Measurements from ENCODE around the gene SEMA7A. TPM values are rescaled to one million over a fixed set of nuclear protein-coding genes. Genes with fewer than 3 reads are reported as not detected.
"Not testable (repeated sequence)": the region's sequence is repeated elsewhere in the genome, so short reads cannot be mapped to it uniquely, and the experiment has no call there.

SEMA7A gene, protein sequence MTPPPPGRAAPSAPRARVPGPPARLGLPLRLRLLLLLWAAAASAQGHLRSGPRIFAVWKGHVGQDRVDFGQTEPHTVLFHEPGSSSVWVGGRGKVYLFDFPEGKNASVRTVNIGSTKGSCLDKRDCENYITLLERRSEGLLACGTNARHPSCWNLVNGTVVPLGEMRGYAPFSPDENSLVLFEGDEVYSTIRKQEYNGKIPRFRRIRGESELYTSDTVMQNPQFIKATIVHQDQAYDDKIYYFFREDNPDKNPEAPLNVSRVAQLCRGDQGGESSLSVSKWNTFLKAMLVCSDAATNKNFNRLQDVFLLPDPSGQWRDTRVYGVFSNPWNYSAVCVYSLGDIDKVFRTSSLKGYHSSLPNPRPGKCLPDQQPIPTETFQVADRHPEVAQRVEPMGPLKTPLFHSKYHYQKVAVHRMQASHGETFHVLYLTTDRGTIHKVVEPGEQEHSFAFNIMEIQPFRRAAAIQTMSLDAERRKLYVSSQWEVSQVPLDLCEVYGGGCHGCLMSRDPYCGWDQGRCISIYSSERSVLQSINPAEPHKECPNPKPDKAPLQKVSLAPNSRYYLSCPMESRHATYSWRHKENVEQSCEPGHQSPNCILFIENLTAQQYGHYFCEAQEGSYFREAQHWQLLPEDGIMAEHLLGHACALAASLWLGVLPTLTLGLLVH
- 1 to 10 TPM in 1 of 3 donors, under 1 TPM in 2; 0.80 to 1.3 (median 0.88) TPM for total RNA-seq

DNA sequence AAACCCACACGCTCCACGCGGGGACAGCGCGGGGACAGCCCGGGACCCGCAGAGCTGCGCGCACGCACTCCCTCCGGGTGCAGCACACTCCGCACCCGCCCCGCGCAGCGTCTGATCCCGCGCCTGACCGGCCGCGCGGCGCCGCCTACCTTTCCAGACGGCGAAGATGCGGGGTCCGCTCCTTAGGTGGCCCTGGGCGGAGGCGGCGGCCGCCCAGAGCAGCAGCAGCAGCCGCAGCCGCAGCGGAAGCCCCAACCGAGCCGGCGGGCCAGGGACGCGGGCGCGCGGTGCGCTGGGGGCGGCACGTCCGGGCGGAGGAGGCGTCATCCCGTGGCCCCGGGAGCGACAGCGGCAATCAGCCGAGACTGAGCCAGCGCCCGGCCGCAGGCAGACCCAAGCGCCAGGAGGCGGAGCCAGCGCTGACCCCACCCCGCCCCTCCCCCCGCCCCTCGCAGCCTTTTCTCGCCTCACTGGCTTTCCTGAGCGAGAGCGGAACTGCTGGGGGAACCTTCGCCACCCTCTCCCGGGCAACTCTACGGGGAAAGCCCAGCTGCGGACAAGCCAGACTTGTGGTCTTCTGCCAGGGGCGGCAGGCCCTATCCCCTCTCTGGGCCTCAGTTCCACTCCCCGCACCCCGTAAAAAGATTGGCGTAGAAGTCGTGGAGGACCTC lies at the start of gene SEMA7A:
Gene SEMA7A, minus strand, starts transcription at position 367 of the 671 bp plus-strand sequence. Its CDS starts 40 bp downstream, at position 327.
- H3K27me3 ChIP-seq: peaks cover 3 to 9% of the 10 kb centered on the region in 2 donors
- peak within 1 kb of the TSS; percentile 57 to 70 (median 69) for H3K4me3 ChIP-seq
- TF ChIP-seq POLR2AphosphoS5 (IDR thresholded peaks at IDR 0.05) (no peak), POLR2A (IDR thresholded peaks at IDR 0.05) (no peak)
- TF ChIP-seq, protein P1, sequence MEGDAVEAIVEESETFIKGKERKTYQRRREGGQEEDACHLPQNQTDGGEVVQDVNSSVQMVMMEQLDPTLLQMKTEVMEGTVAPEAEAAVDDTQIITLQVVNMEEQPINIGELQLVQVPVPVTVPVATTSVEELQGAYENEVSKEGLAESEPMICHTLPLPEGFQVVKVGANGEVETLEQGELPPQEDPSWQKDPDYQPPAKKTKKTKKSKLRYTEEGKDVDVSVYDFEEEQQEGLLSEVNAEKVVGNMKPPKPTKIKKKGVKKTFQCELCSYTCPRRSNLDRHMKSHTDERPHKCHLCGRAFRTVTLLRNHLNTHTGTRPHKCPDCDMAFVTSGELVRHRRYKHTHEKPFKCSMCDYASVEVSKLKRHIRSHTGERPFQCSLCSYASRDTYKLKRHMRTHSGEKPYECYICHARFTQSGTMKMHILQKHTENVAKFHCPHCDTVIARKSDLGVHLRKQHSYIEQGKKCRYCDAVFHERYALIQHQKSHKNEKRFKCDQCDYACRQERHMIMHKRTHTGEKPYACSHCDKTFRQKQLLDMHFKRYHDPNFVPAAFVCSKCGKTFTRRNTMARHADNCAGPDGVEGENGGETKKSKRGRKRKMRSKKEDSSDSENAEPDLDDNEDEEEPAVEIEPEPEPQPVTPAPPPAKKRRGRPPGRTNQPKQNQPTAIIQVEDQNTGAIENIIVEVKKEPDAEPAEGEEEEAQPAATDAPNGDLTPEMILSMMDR (IDR thresholded peaks at IDR 0.05): no peak
- peak in 1 of 2 donors; percentile 54 for DNase-seq (ENCODE audit: low spot score in 2 of 2)
- H3K27ac ChIP-seq: peak within 1 kb of the TSS; percentile 35 to 49
- intact Hi-C loops (cut with DNase I; ENCODE audit: low total_unique reads): no loop called here
- H3K9me3 ChIP-seq: no peaks in the 10 kb centered on the region
- no peaks in the 10 kb centered on the region for H3K36me3 ChIP-seq
- H3K4me1 ChIP-seq: peaks cover 4 to 8% of the 10 kb centered on the region in 2 donors

DNA sequence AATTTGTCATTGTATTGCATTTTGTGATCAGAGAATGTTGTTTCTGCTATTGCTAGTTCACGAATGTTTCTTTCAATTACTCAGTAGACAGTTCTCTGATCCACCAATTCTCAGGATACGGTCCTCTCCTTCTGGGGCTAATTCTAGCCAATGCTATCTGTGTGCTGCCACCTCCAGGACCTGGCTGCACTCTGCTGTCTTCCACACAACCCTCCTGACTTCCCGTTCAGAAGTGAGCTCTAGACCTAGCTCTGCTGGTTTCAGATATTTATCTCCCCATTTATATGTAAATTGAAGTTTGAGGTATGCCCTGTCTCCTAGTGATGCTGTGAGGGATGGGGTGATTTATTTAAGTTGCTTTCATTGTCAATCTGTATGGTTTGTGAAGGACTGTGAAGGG lies 48.9 kb upstream of the SEMA7A start:
- Histone ChIP-seq H3K9me3 (no peaks in the 10 kb centered on the region), H3K27ac (no peak overlapping the region), H3K4me1 (no peaks in the 10 kb centered on the region), H3K4me3 (no peak overlapping the region), H3K27me3 (no peaks in the 10 kb centered on the region), H3K36me3 (no peaks in the 10 kb centered on the region)
- TF ChIP-seq, protein P1 (IDR thresholded peaks at IDR 0.05): no peak
- TF ChIP-seq POLR2A (IDR thresholded peaks at IDR 0.05) (no peak), POLR2AphosphoS5 (IDR thresholded peaks at IDR 0.05) (no peak)
- intact Hi-C loops (cut with DNase I; ENCODE audit: low total_unique reads): no loop called here
- DNase-seq (ENCODE audit: low spot score in 2 of 2): no peak

DNA sequence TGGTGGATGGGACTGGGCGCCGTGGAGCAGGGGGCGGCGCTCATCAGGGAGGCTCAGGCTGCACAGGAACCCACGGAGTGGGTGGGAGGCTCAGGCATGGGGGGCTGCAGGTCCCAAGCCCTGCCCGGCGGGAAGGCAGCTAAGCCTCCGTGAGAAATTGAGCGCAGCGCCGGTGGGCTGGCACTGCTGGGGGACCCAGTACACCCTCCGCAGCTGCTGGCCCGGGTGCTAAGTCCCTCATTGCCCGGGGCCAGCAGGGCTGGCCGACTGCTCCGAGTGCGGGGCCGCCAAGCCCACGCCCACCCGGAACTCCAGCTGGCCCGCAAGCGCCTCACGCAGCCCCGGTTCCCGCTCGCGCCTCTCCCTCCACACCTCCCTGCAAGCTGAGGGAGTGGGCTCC lies 46.6 kb upstream of the SEMA7A start:
- H3K27ac ChIP-seq; H3K4me3 ChIP-seq; DNase-seq (ENCODE audit: low spot score in 2 of 2); H3K9me3 ChIP-seq; H3K27me3 ChIP-seq; intact Hi-C loops (cut with DNase I; ENCODE audit: low total_unique reads); H3K36me3 ChIP-seq; H3K4me1 ChIP-seq: not testable (repeated sequence)

DNA sequence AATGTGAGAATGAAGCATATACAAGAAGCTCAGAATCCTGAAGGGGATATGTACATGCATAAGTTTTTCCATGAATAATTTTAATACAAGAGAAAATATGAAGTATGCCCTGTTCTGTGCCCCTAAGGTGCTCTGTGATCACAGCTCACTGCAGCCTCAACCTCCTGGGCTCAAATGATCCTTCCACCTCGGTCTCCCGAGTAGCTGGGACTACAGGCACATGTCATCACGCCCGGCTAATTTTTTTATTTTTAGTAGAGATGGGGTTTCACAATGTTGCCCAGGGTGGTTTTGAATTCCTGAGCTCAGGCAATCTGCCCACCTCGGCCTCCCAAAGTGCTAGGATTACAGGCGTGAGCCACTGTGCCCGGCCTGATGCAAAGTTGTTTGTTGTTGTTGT lies 37.9 kb upstream of the SEMA7A start:
- H3K36me3 ChIP-seq; DNase-seq (ENCODE audit: low spot score in 2 of 2); H3K4me3 ChIP-seq; H3K4me1 ChIP-seq; H3K27me3 ChIP-seq; H3K9me3 ChIP-seq; intact Hi-C loops (cut with DNase I; ENCODE audit: low total_unique reads); H3K27ac ChIP-seq: not testable (repeated sequence)

DNA sequence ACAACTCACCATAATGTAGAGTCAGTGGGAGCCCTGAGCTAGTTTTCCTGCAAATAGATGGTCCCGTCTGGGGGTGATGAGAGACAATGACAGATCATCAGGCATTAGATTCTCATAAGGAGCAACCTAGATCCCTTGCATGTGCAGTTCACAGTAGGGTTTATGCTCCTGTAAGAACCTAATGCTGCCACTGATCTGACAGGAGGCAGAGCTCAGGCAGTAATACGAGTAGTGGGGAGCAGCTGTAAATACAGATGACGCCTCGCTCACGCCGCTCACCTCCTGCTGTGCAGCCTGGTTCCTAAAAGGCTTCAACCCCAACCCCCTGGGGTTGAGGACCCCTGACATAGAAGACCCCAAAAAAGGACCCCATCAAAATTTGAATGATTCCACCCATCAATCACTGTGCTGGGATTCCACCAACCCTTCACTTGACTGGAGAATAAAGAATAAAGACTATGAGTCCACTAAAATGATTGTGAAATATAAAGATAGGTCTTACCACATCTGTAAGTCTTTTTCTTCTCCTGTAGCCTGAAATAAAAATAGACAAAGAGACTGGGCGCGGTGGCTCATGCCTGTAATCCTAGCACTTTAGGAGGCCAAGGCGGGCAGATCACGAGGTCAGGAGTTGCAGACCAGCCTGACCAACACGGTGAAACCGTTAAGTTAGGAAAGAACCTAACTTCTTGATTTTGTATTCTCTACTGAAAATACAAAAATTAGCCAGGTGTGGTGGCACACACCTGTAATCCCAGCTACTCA lies 37.1 kb upstream of the SEMA7A start:
- Histone ChIP-seq H3K27ac (no peak overlapping the region), H3K4me3 (no peak overlapping the region), H3K4me1 (no peaks in the 10 kb centered on the region), H3K36me3 (no peaks in the 10 kb centered on the region), H3K9me3 (no peaks in the 10 kb centered on the region), H3K27me3 (no peaks in the 10 kb centered on the region)
- intact Hi-C loops (cut with DNase I; ENCODE audit: low total_unique reads): no loop called here
- TF ChIP-seq POLR2A (IDR thresholded peaks at IDR 0.05) (no peak), POLR2AphosphoS5 (IDR thresholded peaks at IDR 0.05) (no peak)
- TF ChIP-seq, protein P1 (IDR thresholded peaks at IDR 0.05): no peak
- DNase-seq (ENCODE audit: low spot score in 2 of 2): no peak
